ENCODE measurements around the gene PTPN14.
A peak's percentile ranks its signal among the peaks of the same experiment; 100 is the strongest.
"Not testable (repeated sequence)": the region's sequence is repeated elsewhere in the genome, so short reads cannot be mapped to it uniquely, and the experiment has no call there.

PTPN14 gene

GRCh38 chr1:214500340-214501055 lies 50.9 kb downstream of the PTPN14 start:
- DNase-seq (ENCODE audit: low read depth): peak; percentile 30
- no peak overlapping the region for H3K4me3 ChIP-seq (ENCODE audit: control insufficient read depth, low read depth, low read length)
- TF ChIP-seq CTCF (conservative IDR thresholded peaks at IDR 0.05; ENCODE audit: control insufficient read depth, insufficient read depth, low read depth, low read length): no peak

- no peak overlapping the region for H3K4me3 ChIP-seq (ENCODE audit: control insufficient read depth, low read depth, low read length)
- no peak for TF ChIP-seq CTCF (conservative IDR thresholded peaks at IDR 0.05; ENCODE audit: control insufficient read depth, insufficient read depth, low read depth, low read length)
- DNase-seq (ENCODE audit: low read depth): no peak
These were observed 51.7 kb downstream of the PTPN14 start for GRCh38 chr1:214499732-214500131.

- no peak for TF ChIP-seq CTCF (conservative IDR thresholded peaks at IDR 0.05; ENCODE audit: control insufficient read depth, insufficient read depth, low read depth, low read length)
- no peak for DNase-seq (ENCODE audit: low read depth)
- H3K4me3 ChIP-seq (ENCODE audit: control insufficient read depth, low read depth, low read length): no peak overlapping the region
These were observed 53.4 kb downstream of the PTPN14 start for GRCh38 chr1:214498021-214498420.

GRCh38 chr1:214496126-214496525 lies 55.3 kb downstream of the PTPN14 start:
- DNase-seq (ENCODE audit: low read depth): no peak

GRCh38 chr1:214494706-214495105 lies 56.7 kb downstream of the PTPN14 start:
- no peak for TF ChIP-seq CTCF (conservative IDR thresholded peaks at IDR 0.05; ENCODE audit: control insufficient read depth, insufficient read depth, low read depth, low read length)
- no peak overlapping the region for H3K4me3 ChIP-seq (ENCODE audit: control insufficient read depth, low read depth, low read length)
- no peak for DNase-seq (ENCODE audit: low read depth)

More at GRCh38 chr1:214496126-214496525, 55.3 kb downstream of the PTPN14 start:
- TF ChIP-seq CTCF (conservative IDR thresholded peaks at IDR 0.05; ENCODE audit: control insufficient read depth, insufficient read depth, low read depth, low read length): no peak
- no peak overlapping the region for H3K4me3 ChIP-seq (ENCODE audit: control insufficient read depth, low read depth, low read length)

GRCh38 chr1:214494179-214494578 lies 57.2 kb downstream of the PTPN14 start:
- H3K4me3 ChIP-seq (ENCODE audit: control insufficient read depth, low read depth, low read length); DNase-seq (ENCODE audit: low read depth): not testable (repeated sequence)

GRCh38 chr1:214493126-214493796 lies 58.1 kb downstream of the PTPN14 start:
- no peak for TF ChIP-seq CTCF (conservative IDR thresholded peaks at IDR 0.05; ENCODE audit: control insufficient read depth, insufficient read depth, low read depth, low read length)

More at GRCh38 chr1:214493126-214493796, 58.1 kb downstream of the PTPN14 start:
- peak; percentile 81 for DNase-seq (ENCODE audit: low read depth)
- H3K4me3 ChIP-seq (ENCODE audit: control insufficient read depth, low read depth, low read length): no peak overlapping the region
